BJ (cell line): ENCODE measurements around the gene KRT34. TPM values are rescaled to one million over a fixed set of nuclear protein-coding genes. Genes with fewer than 3 reads are reported as not detected.

Source experiments
- CTCF ChIA-PET: fragments of 350-600 bp; formaldehyde crosslinking; extraction: SDS; loops from one replicate; lab custom pipeline; 2021; ENCODE audit warnings: antibody characterized with exemption, inconsistent platforms; lab: Yijun Ruan, JAX
- POLR2A ChIA-PET: fragments of 300-600 bp; sonication (Branson Sonifier 250); formaldehyde crosslinking; extraction: SDS; loops from one replicate; lab custom pipeline; 2021; ENCODE audit warnings: antibody characterized with exemption; lab: Charles Lee
- DNase-seq: peaks from one replicate; pipeline ENCODE4 v3.0.0-alpha.2; 2011; ENCODE audit warnings: low read depth
- H3K27me3 ChIP-seq: 2 replicates; pipeline ENCODE4 v1.6.0; 2011; ENCODE audit warnings: low read length; ENCODE audit not compliant: control insufficient read depth, insufficient read depth
- H3K36me3 ChIP-seq: 2 replicates; pipeline ENCODE4 v1.5.1; 2011; ENCODE audit warnings: low read length; ENCODE audit not compliant: control insufficient read depth, insufficient read depth
- H3K4me3 ChIP-seq: 2 replicates; pipeline ENCODE4 v1.5.1; 2011; ENCODE audit warnings: low read depth, mild to moderate bottlenecking, control low read depth, low read length
- CTCF ChIP-seq: IDR thresholded peaks from 2 replicates; pipeline ENCODE4 v1.5.1; 2011; ENCODE audit warnings: low read depth, mild to moderate bottlenecking, control low read depth, inconsistent platforms, low read length, moderate library complexity; ENCODE audit not compliant: insufficient read depth
- polyA plus RNA-seq: library from polyadenylated mRNA; depleted of rRNA; stranded (reverse); fragments of >200 nt; gene quantifications from 2 replicates; pipeline ENCODE4 v1.2.3, GENCODE V29; 2011

KRT34 gene
- polyA plus RNA-seq, 1 experiment = 156 TPM

- Histone ChIP-seq H3K4me3 (no peak overlapping the region), H3K27me3 (no peaks in the 10 kb centered on the region), H3K36me3 (no peaks in the 10 kb centered on the region)
- TF ChIP-seq CTCF = no peak
- ChIA-PET POLR2A (interaction anchor here (0.6 to 0.7 kb wide), 3 partner anchors 83 to 415 kb away, joined by 3 to 5 read pairs (median 4); no protein-coding TSS in a partner anchor), CTCF (interaction anchor here (1.0 to 1.7 kb wide), 6 partner anchors 9 to 295 kb away, joined by 4 to 6 read pairs (median 4); no protein-coding TSS in a partner anchor)
- peak; percentile 49 for DNase-seq
Measured at GRCh38 chr17:41367426-41368075, 14.6 kb downstream of the KRT34 start.

GRCh38 chr17:41366070-41366469 lies 16.0 kb downstream of the KRT34 start:
- ChIA-PET CTCF (interaction anchor here (0.7 to 1.4 kb wide), 3 partner anchors 14 to 183 kb away, joined by 3 to 6 read pairs (median 4); no protein-coding TSS in a partner anchor), POLR2A (no interaction called here)
- Histone ChIP-seq H3K36me3 (no peaks in the 10 kb centered on the region), H3K4me3 (no peak overlapping the region), H3K27me3 (no peaks in the 10 kb centered on the region)
- no peak for TF ChIP-seq CTCF
- DNase-seq = no peak

GRCh38 chr17:41363881-41364280 lies 18.2 kb downstream of the KRT34 start:
- POLR2A ChIA-PET = no interaction called here
- no peaks in the 10 kb centered on the region for H3K36me3 ChIP-seq
- CTCF ChIA-PET = interaction anchor here (1.0 kb wide), 1 partner anchor 186 kb away, joined by 3 read pairs; no protein-coding TSS in a partner anchor
- TF ChIP-seq CTCF = no peak
- no peak overlapping the region for H3K4me3 ChIP-seq
- H3K27me3 ChIP-seq = no peaks in the 10 kb centered on the region
- no peak for DNase-seq

GRCh38 chr17:41360296-41360995 lies 21.7 kb downstream of the KRT34 start:
- Histone ChIP-seq H3K27me3 (no peaks in the 10 kb centered on the region), H3K4me3 (no peak overlapping the region), H3K36me3 (no peaks in the 10 kb centered on the region)
- no peak for TF ChIP-seq CTCF
- ChIA-PET CTCF (interaction anchor here (0.9 to 1.8 kb wide), 6 partner anchors 11 to 504 kb away, joined by 3 to 6 read pairs (median 4); no protein-coding TSS in a partner anchor), POLR2A (no interaction called here)
- DNase-seq = peak; percentile 75

GRCh38 chr17:41354536-41354935 lies 27.6 kb downstream of the KRT34 start:
- H3K4me3 ChIP-seq = no peak overlapping the region
- H3K27me3 ChIP-seq = no peaks in the 10 kb centered on the region
- H3K36me3 ChIP-seq = no peaks in the 10 kb centered on the region
- ChIA-PET CTCF (interaction anchor here (1.6 kb wide), 1 partner anchor 25 kb away, joined by 5 read pairs; no protein-coding TSS in a partner anchor), POLR2A (no interaction called here)
- no peak for TF ChIP-seq CTCF
- DNase-seq = no peak
